ENCODE measurements around the gene DLGAP1. TPM values are rescaled to one million over a fixed set of nuclear protein-coding genes. Genes with fewer than 3 reads are reported as not detected.

Gene DLGAP1
- total RNA-seq, 1 donor from 2014 or later: 0.05 TPM

- no peak for DNase-seq (ENCODE audit: extremely low spot score, unreplicated experiment)
- Mint-ChIP-seq H3K9me3 (ENCODE audit: unreplicated experiment) (no peaks in the 10 kb centered on the region), H3K27me3 (ENCODE audit: unreplicated experiment) (no peaks in the 10 kb centered on the region), H3K36me3 (ENCODE audit: unreplicated experiment) (peaks cover 23% of the 10 kb centered on the region), H3K27ac (ENCODE audit: unreplicated experiment) (peak overlapping the region; percentile 98), H3K4me3 (ENCODE audit: unreplicated experiment) (peak overlapping the region; percentile 94), H3K4me1 (ENCODE audit: unreplicated experiment) (peaks cover 55% of the 10 kb centered on the region)
- TF ChIP-seq CTCF (IDR thresholded peaks at IDR 0.05): no peak
These were observed 1001.4 kb downstream of the DLGAP1 start for GRCh38 chr18:3453540-3454364.

- Mint-ChIP-seq H3K27ac (ENCODE audit: unreplicated experiment) (peak overlapping the region; percentile 98), H3K27me3 (ENCODE audit: unreplicated experiment) (no peaks in the 10 kb centered on the region), H3K4me1 (ENCODE audit: unreplicated experiment) (peaks cover 50% of the 10 kb centered on the region), H3K9me3 (ENCODE audit: unreplicated experiment) (no peaks in the 10 kb centered on the region), H3K36me3 (ENCODE audit: unreplicated experiment) (peaks cover 16% of the 10 kb centered on the region), H3K4me3 (ENCODE audit: unreplicated experiment) (peak overlapping the region; percentile 94)
- TF ChIP-seq CTCF (IDR thresholded peaks at IDR 0.05): no peak
- DNase-seq (ENCODE audit: extremely low spot score, unreplicated experiment): no peak
These were observed 1002.2 kb downstream of the DLGAP1 start for GRCh38 chr18:3452750-3453539.

- Mint-ChIP-seq H3K4me3 (ENCODE audit: unreplicated experiment) (peak overlapping the region; percentile 94), H3K36me3 (ENCODE audit: unreplicated experiment) (peaks cover 9% of the 10 kb centered on the region), H3K9me3 (ENCODE audit: unreplicated experiment) (no peaks in the 10 kb centered on the region), H3K4me1 (ENCODE audit: unreplicated experiment) (peaks cover 45% of the 10 kb centered on the region), H3K27me3 (ENCODE audit: unreplicated experiment) (no peaks in the 10 kb centered on the region), H3K27ac (ENCODE audit: unreplicated experiment) (peak overlapping the region; percentile 98)
- TF ChIP-seq CTCF (IDR thresholded peaks at IDR 0.05): no peak
- no peak for DNase-seq (ENCODE audit: extremely low spot score, unreplicated experiment)
These were observed 1002.9 kb downstream of the DLGAP1 start for GRCh38 chr18:3451989-3452749.

- Mint-ChIP-seq H3K27me3 (ENCODE audit: unreplicated experiment) (no peaks in the 10 kb centered on the region), H3K9me3 (ENCODE audit: unreplicated experiment) (no peaks in the 10 kb centered on the region), H3K4me3 (ENCODE audit: unreplicated experiment) (peak overlapping the region; percentile 94), H3K36me3 (ENCODE audit: unreplicated experiment) (peaks cover 3% of the 10 kb centered on the region), H3K4me1 (ENCODE audit: unreplicated experiment) (peaks cover 45% of the 10 kb centered on the region), H3K27ac (ENCODE audit: unreplicated experiment) (peak overlapping the region; percentile 98)
- DNase-seq (ENCODE audit: extremely low spot score, unreplicated experiment): peak; percentile 97
- no peak for TF ChIP-seq CTCF (IDR thresholded peaks at IDR 0.05)
These were observed 1003.7 kb downstream of the DLGAP1 start for GRCh38 chr18:3451183-3451988.
